ENCODE data around the gene DNAH10. TPM values are rescaled to one million over a fixed set of nuclear protein-coding genes. Genes with fewer than 3 reads are reported as not detected.
A peak's percentile ranks its signal among the peaks of the same experiment; 100 is the strongest.

The DNAH10 gene
- total and polyA plus RNA-seq, 2 of the 13 experiments (the other 11 are each of a cell fraction or from before 2014, with no cell fraction given): 0.01 to 0.02 TPM

DNA sequence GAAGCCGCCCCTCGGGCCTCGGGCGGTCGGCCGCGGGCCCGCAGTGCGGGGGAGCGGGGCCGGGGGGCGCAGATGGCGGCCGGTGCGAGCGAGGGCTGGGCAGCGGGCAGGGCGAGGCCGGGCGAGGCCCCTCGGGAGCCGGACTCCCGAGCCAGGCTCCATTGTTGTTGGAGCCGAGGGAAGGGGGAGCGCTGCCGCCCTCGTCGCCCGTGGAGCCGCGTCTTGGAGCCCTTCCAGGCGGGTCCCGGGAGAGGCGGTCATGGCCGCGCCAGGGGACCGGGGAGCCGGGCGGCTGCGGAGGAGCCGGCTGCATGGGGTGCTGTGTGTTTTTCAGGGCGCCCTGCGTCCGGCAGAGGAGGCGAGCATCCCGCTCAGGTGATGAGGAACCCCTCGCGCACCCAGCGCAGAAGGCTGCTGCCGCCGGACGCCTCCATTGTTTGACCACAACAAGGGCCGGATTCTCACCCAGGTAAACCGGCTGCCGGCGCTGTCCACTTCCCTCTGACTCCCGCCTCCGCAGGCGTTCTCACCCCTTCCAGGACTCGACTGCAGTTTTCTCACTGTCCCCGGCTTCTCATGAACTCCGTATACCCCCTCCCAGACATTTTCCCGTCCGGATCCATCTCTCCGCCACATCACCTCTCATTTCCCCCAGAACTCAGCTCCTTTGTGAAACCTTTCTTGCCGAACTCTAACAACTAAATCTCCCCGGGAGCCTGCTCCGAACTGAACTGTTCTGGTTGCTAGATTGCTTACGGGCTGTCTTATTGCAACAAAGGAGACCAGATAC is 211.6 kb downstream of the DNAH10 start (continued):
- TF ChIP-seq, protein P1, sequence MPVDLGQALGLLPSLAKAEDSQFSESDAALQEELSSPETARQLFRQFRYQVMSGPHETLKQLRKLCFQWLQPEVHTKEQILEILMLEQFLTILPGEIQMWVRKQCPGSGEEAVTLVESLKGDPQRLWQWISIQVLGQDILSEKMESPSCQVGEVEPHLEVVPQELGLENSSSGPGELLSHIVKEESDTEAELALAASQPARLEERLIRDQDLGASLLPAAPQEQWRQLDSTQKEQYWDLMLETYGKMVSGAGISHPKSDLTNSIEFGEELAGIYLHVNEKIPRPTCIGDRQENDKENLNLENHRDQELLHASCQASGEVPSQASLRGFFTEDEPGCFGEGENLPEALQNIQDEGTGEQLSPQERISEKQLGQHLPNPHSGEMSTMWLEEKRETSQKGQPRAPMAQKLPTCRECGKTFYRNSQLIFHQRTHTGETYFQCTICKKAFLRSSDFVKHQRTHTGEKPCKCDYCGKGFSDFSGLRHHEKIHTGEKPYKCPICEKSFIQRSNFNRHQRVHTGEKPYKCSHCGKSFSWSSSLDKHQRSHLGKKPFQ (CRISPR knock-in tag; IDR thresholded peaks at IDR 0.05; ENCODE audit: insufficient replicate concordance): peak; percentile 28
- TF ChIP-seq RBFOX2 (IDR thresholded peaks at IDR 0.05; ENCODE audit: low read depth, low read length) (peak; percentile 69; the same call in 1 of the 2 replicates), REXO4 (CRISPR knock-in tag; IDR thresholded peaks at IDR 0.05; ENCODE audit: borderline replicate concordance) (no peak), ZNF737 (CRISPR knock-in tag; IDR thresholded peaks at IDR 0.05; ENCODE audit: borderline replicate concordance) (no peak), ZNF670 (CRISPR knock-in tag; IDR thresholded peaks at IDR 0.05; ENCODE audit: borderline replicate concordance) (no peak), HDAC1 (CRISPR knock-in tag; IDR thresholded peaks at IDR 0.05) (peak; percentile 42; the same call in 1 of the 2 replicates), RXRA (CRISPR knock-in tag; IDR thresholded peaks at IDR 0.05) (no peak), TAF1 (CRISPR knock-in tag; IDR thresholded peaks at IDR 0.05) (0 out of 2 replicates have a peak, but pooled peaks have one; percentile 5), ZBTB42 (CRISPR knock-in tag; IDR thresholded peaks at IDR 0.05) (no peak), ZNF335 (CRISPR knock-in tag; IDR thresholded peaks at IDR 0.05) (no peak), ZNF547 (CRISPR knock-in tag; IDR thresholded peaks at IDR 0.05) (0 out of 2 replicates have a peak, but pooled peaks have one; percentile 43), ZBTB3 (CRISPR knock-in tag; IDR thresholded peaks at IDR 0.05; ENCODE audit: borderline replicate concordance, low read depth) (no peak), ZNF562 (CRISPR knock-in tag; IDR thresholded peaks at IDR 0.05; ENCODE audit: borderline replicate concordance) (no peak), MEF2D (CRISPR knock-in tag; IDR thresholded peaks at IDR 0.05) (no peak), ZNF367 (CRISPR knock-in tag; IDR thresholded peaks at IDR 0.05; ENCODE audit: borderline replicate concordance) (no peak), RAD21 (CRISPR knock-in tag; IDR thresholded peaks at IDR 0.05) (peak; percentile 21; the same call in 1 of the 2 replicates)
- TF ChIP-seq, protein P2, sequence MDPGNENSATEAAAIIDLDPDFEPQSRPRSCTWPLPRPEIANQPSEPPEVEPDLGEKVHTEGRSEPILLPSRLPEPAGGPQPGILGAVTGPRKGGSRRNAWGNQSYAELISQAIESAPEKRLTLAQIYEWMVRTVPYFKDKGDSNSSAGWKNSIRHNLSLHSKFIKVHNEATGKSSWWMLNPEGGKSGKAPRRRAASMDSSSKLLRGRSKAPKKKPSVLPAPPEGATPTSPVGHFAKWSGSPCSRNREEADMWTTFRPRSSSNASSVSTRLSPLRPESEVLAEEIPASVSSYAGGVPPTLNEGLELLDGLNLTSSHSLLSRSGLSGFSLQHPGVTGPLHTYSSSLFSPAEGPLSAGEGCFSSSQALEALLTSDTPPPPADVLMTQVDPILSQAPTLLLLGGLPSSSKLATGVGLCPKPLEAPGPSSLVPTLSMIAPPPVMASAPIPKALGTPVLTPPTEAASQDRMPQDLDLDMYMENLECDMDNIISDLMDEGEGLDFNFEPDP (CRISPR knock-in tag; conservative IDR thresholded peaks at IDR 0.05): 0 out of 2 replicates have a peak, but pooled peaks have one; percentile 48
- TF ChIP-seq, protein P3, sequence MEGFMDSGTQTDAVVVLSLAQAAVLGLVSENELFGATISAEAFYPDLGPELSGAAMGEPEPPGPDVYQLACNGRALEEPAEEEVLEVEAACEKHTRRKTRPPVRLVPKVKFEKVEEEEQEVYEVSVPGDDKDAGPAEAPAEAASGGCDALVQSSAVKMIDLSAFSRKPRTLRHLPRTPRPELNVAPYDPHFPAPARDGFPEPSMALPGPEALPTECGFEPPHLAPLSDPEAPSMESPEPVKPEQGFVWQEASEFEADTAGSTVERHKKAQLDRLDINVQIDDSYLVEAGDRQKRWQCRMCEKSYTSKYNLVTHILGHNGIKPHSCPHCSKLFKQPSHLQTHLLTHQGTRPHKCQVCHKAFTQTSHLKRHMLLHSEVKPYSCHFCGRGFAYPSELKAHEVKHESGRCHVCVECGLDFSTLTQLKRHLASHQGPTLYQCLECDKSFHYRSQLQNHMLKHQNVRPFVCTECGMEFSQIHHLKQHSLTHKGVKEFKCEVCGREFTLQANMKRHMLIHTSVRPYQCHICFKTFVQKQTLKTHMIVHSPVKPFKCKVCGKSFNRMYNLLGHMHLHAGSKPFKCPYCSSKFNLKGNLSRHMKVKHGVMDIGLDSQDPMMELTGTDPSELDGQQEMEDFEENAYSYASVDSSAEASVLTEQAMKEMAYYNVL (CRISPR knock-in tag; IDR thresholded peaks at IDR 0.05; ENCODE audit: borderline replicate concordance): no peak
- TF ChIP-seq, protein P4, sequence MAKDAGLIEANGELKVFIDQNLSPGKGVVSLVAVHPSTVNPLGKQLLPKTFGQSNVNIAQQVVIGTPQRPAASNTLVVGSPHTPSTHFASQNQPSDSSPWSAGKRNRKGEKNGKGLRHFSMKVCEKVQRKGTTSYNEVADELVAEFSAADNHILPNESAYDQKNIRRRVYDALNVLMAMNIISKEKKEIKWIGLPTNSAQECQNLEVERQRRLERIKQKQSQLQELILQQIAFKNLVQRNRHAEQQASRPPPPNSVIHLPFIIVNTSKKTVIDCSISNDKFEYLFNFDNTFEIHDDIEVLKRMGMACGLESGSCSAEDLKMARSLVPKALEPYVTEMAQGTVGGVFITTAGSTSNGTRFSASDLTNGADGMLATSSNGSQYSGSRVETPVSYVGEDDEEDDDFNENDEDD (CRISPR knock-in tag; IDR thresholded peaks at IDR 0.05; ENCODE audit: borderline replicate concordance): no peak
